ENCODE data around the gene CYRIA.

DNA sequence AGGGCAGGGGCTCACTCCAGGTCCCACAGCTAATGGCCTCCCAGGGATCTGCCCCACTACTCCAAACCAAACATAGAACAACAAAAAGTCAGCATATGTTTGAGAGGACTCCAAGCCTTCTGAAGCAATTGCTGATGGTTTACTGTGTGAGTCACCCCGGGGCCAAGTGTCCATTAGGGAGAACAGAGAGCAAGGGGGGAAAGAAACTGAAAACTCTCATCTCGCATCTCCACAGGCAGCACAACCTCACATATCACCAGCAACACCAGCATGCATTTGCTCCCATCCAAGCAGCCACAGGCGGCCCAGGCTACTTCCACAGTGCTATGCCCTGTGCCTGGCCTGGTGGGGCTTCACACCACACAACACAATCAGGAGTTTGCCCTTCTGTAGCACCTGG is 39.1 kb downstream of the CYRIA start:
- TF ChIP-seq, protein P1, sequence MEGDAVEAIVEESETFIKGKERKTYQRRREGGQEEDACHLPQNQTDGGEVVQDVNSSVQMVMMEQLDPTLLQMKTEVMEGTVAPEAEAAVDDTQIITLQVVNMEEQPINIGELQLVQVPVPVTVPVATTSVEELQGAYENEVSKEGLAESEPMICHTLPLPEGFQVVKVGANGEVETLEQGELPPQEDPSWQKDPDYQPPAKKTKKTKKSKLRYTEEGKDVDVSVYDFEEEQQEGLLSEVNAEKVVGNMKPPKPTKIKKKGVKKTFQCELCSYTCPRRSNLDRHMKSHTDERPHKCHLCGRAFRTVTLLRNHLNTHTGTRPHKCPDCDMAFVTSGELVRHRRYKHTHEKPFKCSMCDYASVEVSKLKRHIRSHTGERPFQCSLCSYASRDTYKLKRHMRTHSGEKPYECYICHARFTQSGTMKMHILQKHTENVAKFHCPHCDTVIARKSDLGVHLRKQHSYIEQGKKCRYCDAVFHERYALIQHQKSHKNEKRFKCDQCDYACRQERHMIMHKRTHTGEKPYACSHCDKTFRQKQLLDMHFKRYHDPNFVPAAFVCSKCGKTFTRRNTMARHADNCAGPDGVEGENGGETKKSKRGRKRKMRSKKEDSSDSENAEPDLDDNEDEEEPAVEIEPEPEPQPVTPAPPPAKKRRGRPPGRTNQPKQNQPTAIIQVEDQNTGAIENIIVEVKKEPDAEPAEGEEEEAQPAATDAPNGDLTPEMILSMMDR (IDR thresholded peaks at IDR 0.05; ENCODE audit: poor library complexity): no peak
- no peak for TF ChIP-seq EZH2 (IDR thresholded peaks at IDR 0.05; ENCODE audit: borderline replicate concordance)
